ENCODE results near the gene MRPL50.

Gene MRPL50

GRCh38 chr9:101375546-101375945 is 22.9 kb downstream of the MRPL50 start:
- DNase-seq (ENCODE audit: low spot score): no peak

- DNase-seq (ENCODE audit: low spot score): no peak
Observed at GRCh38 chr9:101372327-101373118, 25.9 kb downstream of the MRPL50 start.

- DNase-seq (ENCODE audit: low spot score): no peak
Observed at GRCh38 chr9:101371813-101372212, 26.6 kb downstream of the MRPL50 start.

GRCh38 chr9:101369884-101370531 is 28.4 kb downstream of the MRPL50 start:
- DNase-seq (ENCODE audit: low spot score): no peak

- DNase-seq (ENCODE audit: low spot score): no peak
Observed at GRCh38 chr9:101369286-101369685, 29.1 kb downstream of the MRPL50 start.

GRCh38 chr9:101367323-101367722 is 31.1 kb downstream of the MRPL50 start:
- DNase-seq (ENCODE audit: low spot score): no peak

GRCh38 chr9:101366038-101366756 is 32.2 kb downstream of the MRPL50 start:
- no peak for DNase-seq (ENCODE audit: low spot score)

GRCh38 chr9:101365181-101365580 is 33.2 kb downstream of the MRPL50 start:
- DNase-seq (ENCODE audit: low spot score): no peak

- no peak for DNase-seq (ENCODE audit: low spot score)
Observed at GRCh38 chr9:101362450-101362849, 36.0 kb downstream of the MRPL50 start.

- no peak for DNase-seq (ENCODE audit: low spot score)
Observed at GRCh38 chr9:101360647-101361046, 37.8 kb downstream of the MRPL50 start.

- DNase-seq (ENCODE audit: low spot score): no peak
Observed at GRCh38 chr9:101359679-101360078, 38.7 kb downstream of the MRPL50 start.

GRCh38 chr9:101356619-101357018 is 41.8 kb downstream of the MRPL50 start:
- no peak for DNase-seq (ENCODE audit: low spot score)

GRCh38 chr9:101354765-101355708 is 43.4 kb downstream of the MRPL50 start:
- no peak for DNase-seq (ENCODE audit: low spot score)

GRCh38 chr9:101354143-101354764 is 44.2 kb downstream of the MRPL50 start:
- no peak for DNase-seq (ENCODE audit: low spot score)

- no peak for DNase-seq (ENCODE audit: low spot score)
Observed at GRCh38 chr9:101353683-101354082, 44.7 kb downstream of the MRPL50 start.

GRCh38 chr9:101352892-101353463 is 45.4 kb downstream of the MRPL50 start:
- DNase-seq (ENCODE audit: low spot score): no peak

- DNase-seq (ENCODE audit: low spot score): no peak
Observed at GRCh38 chr9:101350285-101350684, 48.1 kb downstream of the MRPL50 start.

GRCh38 chr9:101342595-101342994 is 55.8 kb downstream of the MRPL50 start:
- DNase-seq (ENCODE audit: low spot score): no peak

- no peak for DNase-seq (ENCODE audit: low spot score)
Observed at GRCh38 chr9:101341958-101342357, 56.5 kb downstream of the MRPL50 start.

Data from CD4-positive, alpha-beta T cell treated with Interleukin-15 for 4 hours (primary cell).